Loucy (cell line): ENCODE results near the gene ETFA.

Experiments
- EZH2phosphoT487 ChIP-seq: fragments of 200-600 bp; IDR thresholded peaks from 2 replicates; pipeline ENCODE4 v1.6.1; 2018; ENCODE audit warnings: antibody characterized with exemption, mild to moderate bottlenecking, moderate library complexity, borderline replicate concordance
- TF ChIP-seq, protein P1 (sequence below): fragments of 200-600 bp; sonication (generic); conservative IDR thresholded peaks from 2 replicates; pipeline ENCODE4 v1.5.1; 2014; ENCODE audit warnings: mild to moderate bottlenecking, antibody characterized with exemption, low read length

- TF ChIP-seq, protein P1, sequence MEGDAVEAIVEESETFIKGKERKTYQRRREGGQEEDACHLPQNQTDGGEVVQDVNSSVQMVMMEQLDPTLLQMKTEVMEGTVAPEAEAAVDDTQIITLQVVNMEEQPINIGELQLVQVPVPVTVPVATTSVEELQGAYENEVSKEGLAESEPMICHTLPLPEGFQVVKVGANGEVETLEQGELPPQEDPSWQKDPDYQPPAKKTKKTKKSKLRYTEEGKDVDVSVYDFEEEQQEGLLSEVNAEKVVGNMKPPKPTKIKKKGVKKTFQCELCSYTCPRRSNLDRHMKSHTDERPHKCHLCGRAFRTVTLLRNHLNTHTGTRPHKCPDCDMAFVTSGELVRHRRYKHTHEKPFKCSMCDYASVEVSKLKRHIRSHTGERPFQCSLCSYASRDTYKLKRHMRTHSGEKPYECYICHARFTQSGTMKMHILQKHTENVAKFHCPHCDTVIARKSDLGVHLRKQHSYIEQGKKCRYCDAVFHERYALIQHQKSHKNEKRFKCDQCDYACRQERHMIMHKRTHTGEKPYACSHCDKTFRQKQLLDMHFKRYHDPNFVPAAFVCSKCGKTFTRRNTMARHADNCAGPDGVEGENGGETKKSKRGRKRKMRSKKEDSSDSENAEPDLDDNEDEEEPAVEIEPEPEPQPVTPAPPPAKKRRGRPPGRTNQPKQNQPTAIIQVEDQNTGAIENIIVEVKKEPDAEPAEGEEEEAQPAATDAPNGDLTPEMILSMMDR: no peak
- TF ChIP-seq EZH2phosphoT487: no peak
These were observed 52.8 kb downstream of the ETFA start for GRCh38 chr15:76258460-76258859.
